ENCODE measurements around the gene NDE1.

DNA sequence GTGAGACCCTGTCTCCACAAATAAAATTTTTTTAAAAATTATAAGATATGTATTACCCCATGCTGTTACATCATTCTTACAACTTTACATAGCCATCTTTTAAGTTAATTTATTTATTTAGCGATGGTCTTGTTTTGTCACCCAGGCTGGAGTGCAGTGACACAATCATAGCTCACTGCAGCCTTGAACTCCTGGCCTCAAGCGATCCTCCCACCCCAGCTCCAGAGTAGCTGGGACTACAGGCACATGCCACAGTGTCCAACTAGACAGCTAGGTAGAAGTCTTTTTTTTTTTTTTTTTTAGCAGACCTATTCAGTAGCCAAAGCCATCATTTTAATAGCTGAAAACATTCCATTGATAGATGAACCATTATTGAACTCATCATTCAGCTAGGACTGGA, 92.7 kb downstream of the NDE1 start:
- TF ChIP-seq, protein P1, sequence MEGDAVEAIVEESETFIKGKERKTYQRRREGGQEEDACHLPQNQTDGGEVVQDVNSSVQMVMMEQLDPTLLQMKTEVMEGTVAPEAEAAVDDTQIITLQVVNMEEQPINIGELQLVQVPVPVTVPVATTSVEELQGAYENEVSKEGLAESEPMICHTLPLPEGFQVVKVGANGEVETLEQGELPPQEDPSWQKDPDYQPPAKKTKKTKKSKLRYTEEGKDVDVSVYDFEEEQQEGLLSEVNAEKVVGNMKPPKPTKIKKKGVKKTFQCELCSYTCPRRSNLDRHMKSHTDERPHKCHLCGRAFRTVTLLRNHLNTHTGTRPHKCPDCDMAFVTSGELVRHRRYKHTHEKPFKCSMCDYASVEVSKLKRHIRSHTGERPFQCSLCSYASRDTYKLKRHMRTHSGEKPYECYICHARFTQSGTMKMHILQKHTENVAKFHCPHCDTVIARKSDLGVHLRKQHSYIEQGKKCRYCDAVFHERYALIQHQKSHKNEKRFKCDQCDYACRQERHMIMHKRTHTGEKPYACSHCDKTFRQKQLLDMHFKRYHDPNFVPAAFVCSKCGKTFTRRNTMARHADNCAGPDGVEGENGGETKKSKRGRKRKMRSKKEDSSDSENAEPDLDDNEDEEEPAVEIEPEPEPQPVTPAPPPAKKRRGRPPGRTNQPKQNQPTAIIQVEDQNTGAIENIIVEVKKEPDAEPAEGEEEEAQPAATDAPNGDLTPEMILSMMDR (optimal IDR thresholded peaks at IDR 0.05 in 1 of 3, IDR thresholded peaks at IDR 0.05 in 1 of 3, conservative IDR thresholded peaks at IDR 0.05 in 1 of 3; ENCODE audit: extremely low read depth in 1 of 3, insufficient read depth in 2 of 3, low read length in 3 of 3), result no peak
- no peak for TF ChIP-seq EZH2 (IDR thresholded peaks at IDR 0.05; ENCODE audit: low read length)

All from keratinocyte (primary cell).